K562 (cell line): Measurements from ENCODE around the gene LRRC75A. TPM values are rescaled to one million over a fixed set of nuclear protein-coding genes. Genes with fewer than 3 reads are reported as not detected.

Experiments used
- FOXA3 ChIP-seq, 2 experiments: fragments of 450-650 bp in 1 of 2; sonication (generic) in 1 of 2; formaldehyde crosslinking; IDR thresholded peaks in 1 of 2; conservative IDR thresholded peaks in 1 of 2; 2 replicates each; pipeline versions ENCODE4 v1.4.0 to v1.8.0; 2020 to 2022; ENCODE audit warnings: mild to moderate bottlenecking in 2 of 2, missing genetic modification reagents in 1 of 2
- RBFOX2 ChIP-seq: fragments of 200-400 bp; formaldehyde crosslinking; IDR thresholded peaks from 2 replicates; pipeline ENCODE4 v1.6.1; 2017; ENCODE audit warnings: low read depth, mild to moderate bottlenecking, low read length, moderate library complexity
- RBM15 ChIP-seq: fragments of 200-400 bp; formaldehyde crosslinking; IDR thresholded peaks from 2 replicates; pipeline ENCODE4 v1.6.1; 2018; ENCODE audit warnings: mild to moderate bottlenecking, low read length, moderate library complexity; ENCODE audit not compliant: insufficient read depth
- STAT6 ChIP-seq: sonication (generic); formaldehyde crosslinking; IDR thresholded peaks from 2 replicates; pipeline ENCODE4 v1.8.1; 2023; ENCODE audit warnings: mild to moderate bottlenecking, missing genetic modification reagents
- TSHZ1 ChIP-seq: fragments of 250-450 bp; sonication (Bioruptor Pico); IDR thresholded peaks from 2 replicates; pipeline ENCODE4 v1.4.0; 2020; ENCODE audit warnings: mild to moderate bottlenecking, moderate library complexity
- ZNF785 ChIP-seq: fragments of 250-450 bp; sonication (Bioruptor Pico); IDR thresholded peaks from 2 replicates; pipeline ENCODE4 v1.4.0; 2020; ENCODE audit warnings: mild to moderate bottlenecking
- polyA plus RNA-seq, 8 experiments: library from polyadenylated mRNA; depleted of rRNA in 4 of 8; stranded (reverse) in 5 of 8; unstranded in 3 of 8; fragments of >200 nt; fragmentation: Nextera tagmentation in 2 of 8; fragmentation: Illumina TruSeq in 1 of 8; extraction: Ambion mirVana in 2 of 8; extraction: Trizol in 1 of 8; gene quantifications; 2 replicates each; pipeline versions ENCODE4 v1.2.1 to v1.2.3, GENCODE V29; 2011 to 2014; ENCODE audit warnings: inconsistent platforms in 1 of 8, missing spikeins in 1 of 8
- total RNA-seq, 7 experiments: library from RNA; depleted of rRNA in 6 of 7; stranded (reverse); fragments of >200 nt in 6 of 7; fragmentation: Illumina TruSeq in 2 of 7; extraction: Trizol in 2 of 7; gene quantifications; 2 replicates each; pipeline versions ENCODE4 v1.2.1 to v1.2.3, GENCODE V29; 2011 to 2021; ENCODE audit warnings: low replicate concordance in 1 of 7
- TF ChIP-seq, protein P1 (sequence below): sonication (generic); formaldehyde crosslinking; IDR thresholded peaks from 2 replicates; pipeline ENCODE4 v1.8.1; 2022; ENCODE audit warnings: missing genetic modification reagents

The LRRC75A gene
- total and polyA plus RNA-seq, 9 of the 15 experiments (the other 6 are each of a cell fraction or from before 2014, with no cell fraction given) = 0.04 to 0.34 (median 0.08) TPM; not detected in 5

GRCh38 chr17:16472539-16472938 is 19.5 kb downstream of the LRRC75A start (continued):
- no peak for TF ChIP-seq FOXA3 (CRISPR knock-in tag; conservative IDR thresholded peaks at IDR 0.05 in 1 of 2, IDR thresholded peaks at IDR 0.05 in 1 of 2)
- no peak for TF ChIP-seq STAT6 (CRISPR knock-in tag)
- no peak for TF ChIP-seq TSHZ1 (CRISPR knock-in tag)
- no peak for TF ChIP-seq ZNF785
- TF ChIP-seq, protein P1, sequence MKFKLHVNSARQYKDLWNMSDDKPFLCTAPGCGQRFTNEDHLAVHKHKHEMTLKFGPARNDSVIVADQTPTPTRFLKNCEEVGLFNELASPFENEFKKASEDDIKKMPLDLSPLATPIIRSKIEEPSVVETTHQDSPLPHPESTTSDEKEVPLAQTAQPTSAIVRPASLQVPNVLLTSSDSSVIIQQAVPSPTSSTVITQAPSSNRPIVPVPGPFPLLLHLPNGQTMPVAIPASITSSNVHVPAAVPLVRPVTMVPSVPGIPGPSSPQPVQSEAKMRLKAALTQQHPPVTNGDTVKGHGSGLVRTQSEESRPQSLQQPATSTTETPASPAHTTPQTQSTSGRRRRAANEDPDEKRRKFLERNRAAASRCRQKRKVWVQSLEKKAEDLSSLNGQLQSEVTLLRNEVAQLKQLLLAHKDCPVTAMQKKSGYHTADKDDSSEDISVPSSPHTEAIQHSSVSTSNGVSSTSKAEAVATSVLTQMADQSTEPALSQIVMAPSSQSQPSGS (CRISPR knock-in tag) = no peak
- TF ChIP-seq RBM15 = no peak
- no peak for TF ChIP-seq RBFOX2
